Spleen (tissue), 11 donors: ENCODE results near the gene TJP2. TPM values are rescaled to one million over a fixed set of nuclear protein-coding genes. Genes with fewer than 3 reads are reported as not detected.

ENCODE experiments used
- DNase-seq: peaks from one replicate; pipeline ENCODE4 v3.0.0-alpha.2; 2020
- H3K27ac ChIP-seq, 8 donors: fragments of 200-600 bp; sonication (generic) in 7 of 8; 1 replicate in 4 of 8; 2 replicates in 4 of 8; pipeline versions ENCODE4 v1.5.0 to v1.8.0; 2016 to 2021; ENCODE audit warnings: inconsistent platforms in 4 of 8, mild to moderate bottlenecking in 4 of 8, moderate library complexity in 1 of 8
- H3K27me3 ChIP-seq, 7 donors: fragments of 200-600 bp; sonication (generic) in 6 of 7; replicated peaks in 1 of 7; 1 replicate in 4 of 7; 2 replicates in 3 of 7; pipeline versions ENCODE4 v1.5.0 to v1.8.0; 2016 to 2021; ENCODE audit warnings: inconsistent platforms in 3 of 7, mild to moderate bottlenecking in 1 of 7
- H3K36me3 ChIP-seq, 6 donors: fragments of 200-600 bp; sonication (generic) in 5 of 6; 1 replicate in 4 of 6; 2 replicates in 2 of 6; pipeline versions ENCODE4 v1.5.0 to v1.8.0; 2016 to 2021; ENCODE audit warnings: inconsistent platforms in 2 of 6
- H3K4me1 ChIP-seq, 6 donors: fragments of 200-600 bp; sonication (generic) in 5 of 6; 1 replicate in 3 of 6; 2 replicates in 3 of 6; pipeline versions ENCODE4 v1.5.0 to v1.8.0; 2016 to 2021; ENCODE audit warnings: inconsistent platforms in 3 of 6
- H3K4me3 ChIP-seq, 8 donors: fragments of 200-600 bp; sonication (generic) in 7 of 8; 1 replicate in 4 of 8; 2 replicates in 4 of 8; pipeline versions ENCODE4 v1.5.0 to v1.8.0; 2016 to 2021; ENCODE audit warnings: inconsistent platforms in 4 of 8, mild to moderate bottlenecking in 4 of 8, moderate library complexity in 2 of 8
- H3K9me3 ChIP-seq, 8 donors: fragments of 200-600 bp; sonication (generic) in 7 of 8; 1 replicate in 4 of 8; 2 replicates in 4 of 8; pipeline versions ENCODE4 v1.5.0 to v1.8.0; 2016 to 2021; ENCODE audit warnings: inconsistent platforms in 4 of 8
- CTCF ChIP-seq, 11 experiments: fragments of 200-600 bp in 7 of 11; fragments of 450-650 bp in 4 of 11; sonication (generic) in 4 of 11; IDR thresholded peaks in 8 of 11; conservative IDR thresholded peaks in 3 of 11; 1 replicate in 7 of 11; 2 replicates in 4 of 11; pipeline versions ENCODE4 v1.4.0 to v1.8.0; 2016 to 2021; ENCODE audit warnings: antibody characterized with exemption in 11 of 11, inconsistent platforms in 4 of 11, mild to moderate bottlenecking in 1 of 11
- POLR2A ChIP-seq, 3 donors: fragments of 450-650 bp; IDR thresholded peaks; one replicate each; pipeline ENCODE4 v1.5.1; 2017; ENCODE audit warnings: antibody characterized with exemption in 3 of 3, mild to moderate bottlenecking in 1 of 3
- POLR2AphosphoS5 ChIP-seq, 3 donors: sonication (generic); formaldehyde crosslinking; IDR thresholded peaks; one replicate each; pipeline ENCODE4 v1.5.1; 2017; ENCODE audit warnings: antibody characterized with exemption in 3 of 3
- WGBS, 5 donors: extraction: QIAGEN DNeasy Blood & Tissue Kit in 3 of 5; methylation state at CpG; one replicate each; pipeline versions ENCODE4 v1.1.5 to v1.1.7; 2013 to 2018; 5-methylcytosine and 5-hydroxymethylcytosine counted together
- intact Hi-C: fragments of 100-400 bp; cut with DNase I; formaldehyde crosslinking; loops from one replicate; pipeline ENCODE4 v1.15.0; 2023; ENCODE audit warnings: low total_unique reads
- polyA plus RNA-seq, 3 donors: library from polyadenylated mRNA; stranded (reverse); fragments of 200-250 nt; gene quantifications; one replicate each; pipeline ENCODE4 v1.2.1, GENCODE V29; 2013
- total RNA-seq, 7 donors: library from RNA; depleted of rRNA in 3 of 7; stranded (reverse); fragments of >200 nt in 3 of 7; fragmentation: NEBNext Ultra II Directional in 4 of 7; extraction: Animal tissue kit (Norgen Biotek cat#: 25700) in 4 of 7; gene quantifications; one replicate each; pipeline versions ENCODE4 v1.1.0 to v1.2.1, GENCODE V29; 2016 to 2021
- donor health status: healthy with polysubstance abuse.
- donor health status: DM: no; HTN: no; CAD: no; lungs with moderate emphysema.
- donor health status: DM: no; HTN: no; CAD: no.
- donor health status: Bipolar disorder and iron deficiency.
- donor health status: healthy.
- donor health status: DM: no; HTN: no; CAD: no.
- donor health status: DM: yes; HTN: yes; CAD: no.

TJP2 gene
- total and polyA plus RNA-seq, 10 donors = 2.9 to 20.5 (median 15.2) TPM

DNA sequence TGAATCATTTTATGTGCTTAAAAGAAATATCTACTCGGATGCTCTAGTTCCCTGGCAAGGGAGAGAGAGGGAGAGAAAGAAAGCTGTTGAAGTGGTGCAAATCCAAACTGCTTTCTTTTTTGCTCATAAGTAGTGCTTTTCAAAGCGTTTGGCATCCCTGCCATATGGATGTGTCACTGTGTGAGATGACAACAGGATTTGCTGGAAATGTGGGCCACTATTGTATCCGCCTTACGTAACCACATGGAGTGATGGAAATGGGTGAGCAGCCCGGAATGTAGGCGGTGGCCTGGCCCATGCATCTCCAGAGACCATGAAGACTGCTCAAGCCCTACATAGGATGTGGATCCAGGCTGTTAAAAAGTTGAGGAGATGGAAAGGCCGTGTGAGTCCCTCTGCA lies 30.8 kb downstream of the TJP2 start:
- no peak for DNase-seq
- H3K27me3 ChIP-seq = no peaks in the 10 kb centered on the region
- no peak overlapping the region for H3K4me3 ChIP-seq
- H3K27ac ChIP-seq = no peak overlapping the region
- intact Hi-C loops = no loop called here
- 71 to 89% (median 86%) methylated on average over 7 of the region's 7 CpGs for WGBS, 5 donors
- H3K4me1 ChIP-seq = peaks cover 0 to 5% (median 1%) of the 10 kb centered on the region in 6 donors
- TF ChIP-seq CTCF (IDR thresholded peaks at IDR 0.05 in 8 of 11, conservative IDR thresholded peaks at IDR 0.05 in 3 of 11) (no peak), POLR2AphosphoS5 (IDR thresholded peaks at IDR 0.05) (no peak), POLR2A (IDR thresholded peaks at IDR 0.05) (no peak)
- H3K36me3 ChIP-seq = no peaks in the 10 kb centered on the region
- H3K9me3 ChIP-seq = no peaks in the 10 kb centered on the region

DNA sequence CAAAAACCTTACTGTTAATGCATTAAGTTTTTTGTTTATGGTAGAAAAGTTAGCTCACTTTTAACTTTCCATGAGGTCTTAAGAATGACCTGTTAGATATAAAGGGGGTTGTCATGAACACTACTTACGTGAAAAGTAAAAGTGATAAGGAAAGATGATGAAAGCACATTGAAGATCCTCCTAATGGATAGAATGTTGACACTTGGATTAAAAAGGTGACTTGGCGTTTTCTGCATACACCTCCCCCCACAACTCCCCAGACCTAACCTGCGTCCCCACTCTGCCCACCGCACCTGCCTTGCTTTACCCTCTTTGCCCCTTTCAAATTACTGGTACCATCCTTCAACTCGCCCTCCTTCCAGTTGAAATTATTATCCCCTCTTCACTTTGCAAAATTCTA lies 32.0 kb downstream of the TJP2 start:
- Histone ChIP-seq H3K27me3 (no peaks in the 10 kb centered on the region), H3K9me3 (no peaks in the 10 kb centered on the region), H3K27ac (no peak overlapping the region), H3K4me1 (no peaks in the 10 kb centered on the region), H3K4me3 (no peak overlapping the region), H3K36me3 (no peaks in the 10 kb centered on the region)
- intact Hi-C loops = no loop called here
- DNase-seq = no peak
- WGBS, 5 donors = 92 to 99% (median 94%) methylated on average over 5 of the region's 5 CpGs
- no peak for TF ChIP-seq POLR2A (IDR thresholded peaks at IDR 0.05)
- TF ChIP-seq POLR2AphosphoS5 (IDR thresholded peaks at IDR 0.05) = no peak
- TF ChIP-seq CTCF (IDR thresholded peaks at IDR 0.05 in 8 of 11, conservative IDR thresholded peaks at IDR 0.05 in 3 of 11) = no peak

GRCh38 chr9:69207503-69207902 lies 33.4 kb downstream of the TJP2 start:
- 66 to 82% (median 80%) methylated on average over 6 of the region's 6 CpGs for WGBS, 5 donors
- intact Hi-C loops = no loop called here
- TF ChIP-seq POLR2AphosphoS5 (IDR thresholded peaks at IDR 0.05) (no peak), CTCF (IDR thresholded peaks at IDR 0.05 in 8 of 11, conservative IDR thresholded peaks at IDR 0.05 in 3 of 11) (no peak), POLR2A (IDR thresholded peaks at IDR 0.05) (no peak)
- H3K4me3 ChIP-seq = no peak overlapping the region
- no peaks in the 10 kb centered on the region for H3K9me3 ChIP-seq
- H3K4me1 ChIP-seq = no peaks in the 10 kb centered on the region
- no peaks in the 10 kb centered on the region for H3K36me3 ChIP-seq
- H3K27ac ChIP-seq = no peak overlapping the region
- DNase-seq = no peak
- H3K27me3 ChIP-seq = no peaks in the 10 kb centered on the region

DNA sequence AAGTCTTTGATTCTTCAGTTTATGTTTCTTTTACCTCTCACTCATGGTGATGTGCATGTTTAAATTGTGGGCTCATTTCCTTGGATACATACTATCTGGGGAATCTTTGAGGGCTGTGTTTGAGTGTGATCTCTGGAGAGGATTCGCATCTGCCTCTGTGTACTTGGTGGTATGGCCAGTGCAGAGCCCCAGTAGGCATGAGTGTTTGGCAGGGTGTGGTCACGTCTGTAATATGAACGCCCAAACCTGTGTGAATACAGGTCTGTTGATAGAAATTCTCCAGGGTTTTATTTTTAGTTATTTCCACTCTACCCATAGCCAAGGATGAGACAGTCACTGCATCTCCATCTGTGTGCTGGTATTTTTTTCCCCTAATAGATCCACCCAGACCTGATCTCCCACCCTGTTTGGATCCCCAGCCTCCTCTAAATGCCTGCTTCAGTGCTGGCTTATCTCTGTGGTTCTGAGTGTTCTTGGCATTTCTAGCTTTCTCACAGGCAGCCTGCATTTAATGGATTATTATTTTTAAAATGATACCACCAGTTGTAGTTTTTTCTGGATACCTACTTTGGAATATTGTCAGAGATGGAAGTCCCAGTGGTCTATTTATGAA lies 37.5 kb downstream of the TJP2 start:
- H3K9me3 ChIP-seq = no peaks in the 10 kb centered on the region
- H3K4me3 ChIP-seq = no peak overlapping the region
- peaks cover 0 to 4% (median 0%) of the 10 kb centered on the region in 6 donors for H3K36me3 ChIP-seq
- no peak for TF ChIP-seq CTCF (IDR thresholded peaks at IDR 0.05 in 8 of 11, conservative IDR thresholded peaks at IDR 0.05 in 3 of 11)
- TF ChIP-seq POLR2AphosphoS5 (IDR thresholded peaks at IDR 0.05) = no peak
- no peak for TF ChIP-seq POLR2A (IDR thresholded peaks at IDR 0.05)
- no peaks in the 10 kb centered on the region for H3K27me3 ChIP-seq
- intact Hi-C loops = no loop called here
- no peak overlapping the region for H3K27ac ChIP-seq
- no peak for DNase-seq
- 89 to 99% (median 93%) methylated on average over 3 of the region's 3 CpGs for WGBS, 5 donors
- no peaks in the 10 kb centered on the region for H3K4me1 ChIP-seq
